NCI-H524 (cell line): ENCODE measurements around the gene PROKR2.

Source experiments
- DNase-seq, 2 experiments: peaks; one replicate each; lab custom pipeline; 2025; lab: John Stamatoyannopoulos, UW

PROKR2 gene

GRCh38 chr20:5316188-5317158 lies at the start of gene PROKR2:
Gene PROKR2 (minus strand): TSS chr20:5316954. CDS start chr20:5314369, 2,585 bp downstream.
- peak; percentile 13 to 63 for DNase-seq

GRCh38 chr20:5364997-5365597 lies 48.3 kb upstream of the PROKR2 start:
- DNase-seq, result no peak

GRCh38 chr20:5364136-5364821 lies 47.5 kb upstream of the PROKR2 start:
- no peak for DNase-seq

- DNase-seq, result no peak
Measured at GRCh38 chr20:5362771-5363170, 46.0 kb upstream of the PROKR2 start.

- no peak for DNase-seq
Measured at GRCh38 chr20:5361176-5361575, 44.4 kb upstream of the PROKR2 start.

- no peak for DNase-seq
Measured at GRCh38 chr20:5357946-5358345, 41.2 kb upstream of the PROKR2 start.

- DNase-seq, result no peak
Measured at GRCh38 chr20:5356941-5357340, 40.2 kb upstream of the PROKR2 start.

GRCh38 chr20:5354901-5355300 lies 38.1 kb upstream of the PROKR2 start:
- no peak for DNase-seq

GRCh38 chr20:5353624-5354496 lies 37.1 kb upstream of the PROKR2 start:
- no peak for DNase-seq

- no peak for DNase-seq
Measured at GRCh38 chr20:5349448-5349847, 32.7 kb upstream of the PROKR2 start.

GRCh38 chr20:5342021-5342420 lies 25.3 kb upstream of the PROKR2 start:
- DNase-seq, result no peak

GRCh38 chr20:5331340-5331739 lies 14.6 kb upstream of the PROKR2 start:
- no peak for DNase-seq

- no peak for DNase-seq
Measured at GRCh38 chr20:5328268-5328667, 11.5 kb upstream of the PROKR2 start.

- DNase-seq, result no peak
Measured at GRCh38 chr20:5327356-5327755, 10.6 kb upstream of the PROKR2 start.

- no peak for DNase-seq
Measured at GRCh38 chr20:5315807-5316187, 957 bp downstream of the PROKR2 start.

- DNase-seq, result no peak
Measured at GRCh38 chr20:5313916-5314315, 2.8 kb downstream of the PROKR2 start.

- no peak for DNase-seq
Measured at GRCh38 chr20:5312518-5312917, 4.2 kb downstream of the PROKR2 start.

GRCh38 chr20:5309971-5310370 lies 6.8 kb downstream of the PROKR2 start:
- DNase-seq, result no peak

- DNase-seq, result no peak
Measured at GRCh38 chr20:5298811-5299210, 17.9 kb downstream of the PROKR2 start.

- DNase-seq, result no peak
Measured at GRCh38 chr20:5297280-5298004, 19.3 kb downstream of the PROKR2 start.

- DNase-seq, result no peak
Measured at GRCh38 chr20:5290596-5290995, 26.2 kb downstream of the PROKR2 start.
